ENCODE results near the gene UQCR10.
"Not testable (repeated sequence)": the region's sequence is repeated elsewhere in the genome, so short reads cannot be mapped to it uniquely, and the experiment has no call there.

Gene UQCR10

DNA sequence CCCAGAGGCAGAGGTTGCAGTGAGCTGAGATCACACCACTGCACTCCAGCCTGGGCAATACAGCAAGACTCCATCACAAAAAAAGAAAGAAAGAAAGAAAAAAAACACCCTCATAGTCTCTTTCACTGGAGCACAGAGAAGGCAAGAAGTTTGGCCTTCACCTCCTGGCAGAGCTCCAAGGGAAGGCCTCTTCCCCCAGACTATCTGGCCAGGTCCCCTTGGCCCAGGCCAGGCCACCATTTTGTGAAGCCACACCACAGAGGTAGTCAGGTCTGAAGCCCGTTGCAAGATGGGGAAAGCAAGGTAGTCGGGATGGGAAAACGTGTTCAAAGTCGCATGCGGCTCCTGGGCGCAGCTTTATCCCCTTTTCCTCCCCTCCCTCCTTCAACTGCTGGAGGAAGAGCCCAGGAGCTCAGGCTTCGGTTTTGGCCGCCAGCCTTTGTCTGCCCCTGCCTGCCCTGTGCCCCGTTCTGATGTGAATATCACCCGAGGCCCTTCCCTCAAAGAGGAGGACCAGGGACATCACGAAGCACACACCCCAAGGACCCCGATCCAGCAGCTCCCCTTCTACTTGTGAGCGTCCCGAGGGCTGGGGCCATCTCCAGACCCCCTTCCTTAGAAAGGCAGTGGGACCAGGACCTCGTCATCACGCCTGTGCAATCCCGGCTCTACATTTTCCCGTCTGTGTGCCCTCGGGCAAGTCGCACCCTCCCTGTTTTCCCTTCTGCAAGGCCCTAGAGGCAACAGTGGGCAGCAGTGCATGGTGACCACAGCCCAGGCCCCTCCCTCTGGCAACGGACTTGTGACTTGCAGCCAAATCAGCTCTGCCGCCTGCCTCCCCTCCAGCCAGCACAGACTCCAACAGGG lies 29.7 kb upstream of the UQCR10 start:
- no peak for DNase-seq

DNA sequence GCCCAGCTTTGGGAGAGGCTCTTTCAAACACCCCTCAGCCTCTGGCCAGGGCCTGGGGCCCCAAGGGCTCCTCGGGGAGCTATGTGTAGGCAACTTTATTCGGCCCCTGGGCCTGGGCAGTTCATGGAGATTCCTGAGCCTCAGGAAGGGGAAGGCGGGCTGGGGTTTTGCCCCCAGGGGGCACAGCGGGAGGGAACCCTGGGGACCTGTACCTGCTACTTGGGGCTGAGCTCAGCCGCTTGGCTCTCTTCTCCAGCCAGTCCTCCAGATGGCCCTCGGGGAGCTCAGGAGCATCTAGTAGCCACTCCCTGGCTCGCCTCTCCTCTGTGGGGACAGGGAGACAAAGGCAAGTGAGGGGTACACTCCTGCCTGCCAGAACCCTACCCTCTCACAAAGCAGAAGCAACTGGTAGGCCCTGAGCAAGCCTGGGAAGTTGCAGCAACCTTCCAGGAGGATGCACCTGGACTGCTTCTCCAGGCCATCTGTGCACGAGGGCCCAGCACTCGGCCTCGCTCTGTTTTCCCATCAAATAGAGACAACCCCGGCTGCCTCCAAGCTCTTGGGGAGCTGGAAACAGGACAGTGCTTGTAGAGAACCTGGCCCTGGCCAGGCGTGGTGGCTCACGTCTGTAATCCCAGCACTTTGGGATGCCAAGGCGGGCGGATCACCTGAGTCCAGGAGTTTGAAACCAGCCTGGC lies 28.9 kb upstream of the UQCR10 start:
- DNase-seq, result no peak

DNA sequence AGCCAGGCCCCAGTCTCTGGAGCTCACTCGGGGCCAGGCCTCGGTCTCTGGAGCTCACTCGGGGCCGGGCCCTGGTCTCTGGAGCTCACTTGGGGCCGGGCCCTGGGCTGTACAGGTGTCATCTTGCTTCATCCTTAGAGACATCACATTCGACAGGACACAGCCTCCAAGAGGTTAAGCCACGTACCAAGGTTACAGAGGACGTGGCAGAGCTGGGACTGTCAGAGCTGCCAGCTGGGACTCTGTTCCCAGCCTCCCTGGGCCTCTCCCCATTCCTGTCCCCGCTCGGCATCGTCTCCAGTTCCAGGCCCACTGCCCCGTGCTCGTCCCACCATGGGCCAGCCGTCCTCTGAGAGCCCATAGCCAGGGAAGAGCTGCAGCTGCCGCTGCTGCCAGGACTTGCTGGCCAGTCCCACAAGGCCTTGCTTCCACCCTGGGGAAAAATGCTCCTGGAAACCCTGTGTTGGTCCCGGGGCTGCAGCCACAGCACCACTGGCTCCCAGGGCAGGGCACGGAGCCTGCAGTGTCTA lies 27.8 kb upstream of the UQCR10 start:
- DNase-seq, result no peak

DNA sequence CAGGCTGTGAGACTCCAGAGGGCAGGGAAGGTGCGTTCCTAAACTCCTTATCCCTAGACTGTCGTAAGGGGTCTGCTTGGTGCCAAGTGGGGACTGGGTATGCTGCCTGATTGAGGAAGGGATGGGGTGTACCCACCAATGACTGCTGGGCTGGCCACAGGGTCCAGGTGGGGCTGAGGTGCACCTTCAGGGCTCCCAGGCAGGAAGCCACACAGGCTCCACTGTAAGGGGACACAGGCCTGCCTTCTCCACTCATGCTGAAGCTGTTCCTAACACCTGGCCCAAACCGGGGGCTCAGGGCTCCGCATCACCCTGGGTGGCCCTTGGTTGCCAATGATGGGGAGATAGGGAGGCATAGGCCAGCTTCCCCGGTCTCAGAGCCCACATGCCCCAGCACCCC lies 27.0 kb upstream of the UQCR10 start:
- no peak for DNase-seq

DNA sequence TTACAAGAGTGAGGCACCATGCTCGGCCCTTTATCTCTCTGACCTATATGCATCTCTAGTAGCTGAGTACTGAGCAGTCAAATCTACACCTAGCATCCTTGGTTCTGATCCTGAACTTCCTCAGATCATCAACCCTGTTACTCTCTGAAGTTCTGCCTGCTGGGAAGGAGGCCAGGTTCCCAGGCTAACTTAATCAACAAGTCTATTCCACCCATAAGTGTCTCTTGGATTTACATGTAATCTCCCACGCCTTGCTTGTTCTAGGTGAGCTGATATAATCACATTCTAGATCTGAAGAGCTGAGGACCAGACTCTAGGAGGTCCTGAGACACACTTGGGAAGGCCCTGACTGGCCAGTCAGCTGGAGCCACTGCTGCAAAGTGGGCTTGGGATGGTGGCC lies 25.2 kb upstream of the UQCR10 start:
- DNase-seq, result no peak

DNA sequence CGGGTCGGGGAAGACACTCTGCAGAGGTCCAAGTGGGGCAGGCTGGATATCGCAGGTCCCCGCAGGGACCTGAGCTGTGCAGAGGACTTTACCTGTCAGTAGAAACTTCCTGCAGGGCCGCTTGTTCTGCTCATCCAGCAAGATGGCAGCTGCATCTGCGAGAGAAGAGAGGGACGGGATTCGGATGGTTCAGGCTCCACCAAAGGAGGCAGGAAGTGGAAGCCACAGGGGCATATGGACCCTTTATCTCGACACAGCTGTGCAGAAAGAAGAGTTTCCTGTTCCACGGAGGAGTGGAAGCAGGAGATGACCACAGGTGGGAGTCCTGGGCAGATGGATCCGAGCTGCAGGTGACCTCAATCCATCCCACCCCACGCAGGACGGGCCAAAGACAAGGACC lies 24.8 kb upstream of the UQCR10 start:
- no peak for DNase-seq

DNA sequence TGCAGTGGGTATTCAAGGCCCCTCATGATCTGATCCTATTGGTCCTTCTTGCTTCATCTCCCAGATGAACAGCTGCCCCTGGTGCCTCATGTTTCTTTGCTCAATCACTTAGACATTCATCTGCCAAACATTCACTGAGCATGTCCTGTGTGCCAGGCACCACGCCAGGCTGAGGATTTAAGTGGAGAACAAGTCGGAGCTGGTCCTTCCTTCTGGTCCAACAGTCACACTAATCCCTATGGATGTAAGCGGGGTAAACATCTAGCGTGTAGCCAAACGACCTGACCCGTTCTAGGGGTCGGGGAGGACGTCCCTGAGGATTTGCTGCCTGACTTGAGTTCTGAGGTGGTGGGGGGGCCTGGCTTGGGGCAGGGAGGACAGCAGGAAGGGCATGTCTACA lies 22.3 kb upstream of the UQCR10 start:
- peak; percentile 37 for DNase-seq

DNA sequence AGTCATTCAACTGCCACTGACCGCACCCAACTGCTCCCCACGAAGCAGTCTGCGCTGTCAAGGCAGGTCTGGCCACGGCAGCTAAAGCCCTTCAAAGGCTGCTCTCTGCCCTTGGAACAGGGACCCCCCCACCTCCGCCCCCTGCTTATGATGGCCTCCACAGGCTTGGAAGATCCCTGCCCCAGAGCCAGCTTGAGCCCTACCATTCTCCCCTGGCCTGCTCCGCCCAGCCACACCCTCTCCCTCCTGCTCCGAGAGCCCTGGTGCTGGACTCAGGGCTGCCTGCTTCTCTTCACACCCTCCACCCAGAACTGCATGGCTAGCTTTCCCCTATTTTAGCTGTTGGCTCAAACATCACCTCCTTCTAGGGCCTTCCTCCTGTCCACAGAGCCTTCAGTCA lies 19.3 kb upstream of the UQCR10 start:
- no peak for DNase-seq

DNA sequence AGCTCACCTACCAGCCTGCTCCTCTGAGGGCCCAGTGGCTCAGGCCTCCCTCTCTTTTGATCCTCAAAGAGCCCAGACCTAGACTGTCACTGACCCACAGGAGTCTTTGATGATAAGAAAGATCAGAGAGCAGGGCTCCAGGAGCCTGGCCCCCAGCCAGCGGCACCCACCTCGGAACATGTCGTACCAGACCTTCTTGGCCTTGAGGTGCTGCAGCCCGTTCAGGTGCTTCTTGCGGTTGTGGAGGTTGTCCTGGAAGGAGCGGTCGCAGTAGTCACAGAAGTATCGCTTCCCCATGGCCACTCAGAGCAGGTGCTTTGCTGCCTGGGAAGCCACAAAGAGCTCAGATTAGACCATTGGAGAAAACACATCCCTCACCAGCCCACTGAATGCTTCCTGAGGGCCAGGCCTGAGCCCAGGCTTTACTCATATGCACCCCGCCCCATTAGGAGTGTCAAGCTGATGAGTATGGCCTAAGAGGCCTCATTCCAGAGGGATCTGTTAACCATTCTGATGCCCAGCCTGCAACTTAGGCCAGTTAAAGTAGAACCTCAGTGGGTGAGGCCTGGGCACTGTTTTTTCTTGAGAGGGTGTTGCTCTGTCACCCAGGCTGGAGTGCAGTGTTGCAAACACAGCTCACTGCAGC lies 18.8 kb upstream of the UQCR10 start:
- no peak for DNase-seq

DNA sequence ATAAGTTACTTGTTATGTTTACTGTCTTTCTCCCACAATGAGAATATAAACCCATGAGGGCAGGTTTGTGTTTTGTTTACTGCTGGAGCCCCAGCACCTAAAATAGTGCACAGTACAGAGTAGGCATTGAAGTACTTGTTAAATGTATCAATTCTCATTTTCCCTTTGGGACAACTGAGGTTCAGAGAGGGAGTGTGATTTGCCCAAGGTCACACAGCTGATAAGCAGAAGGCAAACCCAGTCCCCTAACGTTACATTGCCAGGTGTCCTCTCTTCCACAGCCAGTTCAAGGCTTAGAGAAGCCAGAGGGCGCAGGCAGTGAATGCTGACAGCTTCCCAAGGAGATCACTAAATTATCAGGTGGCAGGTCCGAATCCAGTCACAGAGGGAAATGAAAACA lies 17.1 kb upstream of the UQCR10 start:
- no peak for DNase-seq

DNA sequence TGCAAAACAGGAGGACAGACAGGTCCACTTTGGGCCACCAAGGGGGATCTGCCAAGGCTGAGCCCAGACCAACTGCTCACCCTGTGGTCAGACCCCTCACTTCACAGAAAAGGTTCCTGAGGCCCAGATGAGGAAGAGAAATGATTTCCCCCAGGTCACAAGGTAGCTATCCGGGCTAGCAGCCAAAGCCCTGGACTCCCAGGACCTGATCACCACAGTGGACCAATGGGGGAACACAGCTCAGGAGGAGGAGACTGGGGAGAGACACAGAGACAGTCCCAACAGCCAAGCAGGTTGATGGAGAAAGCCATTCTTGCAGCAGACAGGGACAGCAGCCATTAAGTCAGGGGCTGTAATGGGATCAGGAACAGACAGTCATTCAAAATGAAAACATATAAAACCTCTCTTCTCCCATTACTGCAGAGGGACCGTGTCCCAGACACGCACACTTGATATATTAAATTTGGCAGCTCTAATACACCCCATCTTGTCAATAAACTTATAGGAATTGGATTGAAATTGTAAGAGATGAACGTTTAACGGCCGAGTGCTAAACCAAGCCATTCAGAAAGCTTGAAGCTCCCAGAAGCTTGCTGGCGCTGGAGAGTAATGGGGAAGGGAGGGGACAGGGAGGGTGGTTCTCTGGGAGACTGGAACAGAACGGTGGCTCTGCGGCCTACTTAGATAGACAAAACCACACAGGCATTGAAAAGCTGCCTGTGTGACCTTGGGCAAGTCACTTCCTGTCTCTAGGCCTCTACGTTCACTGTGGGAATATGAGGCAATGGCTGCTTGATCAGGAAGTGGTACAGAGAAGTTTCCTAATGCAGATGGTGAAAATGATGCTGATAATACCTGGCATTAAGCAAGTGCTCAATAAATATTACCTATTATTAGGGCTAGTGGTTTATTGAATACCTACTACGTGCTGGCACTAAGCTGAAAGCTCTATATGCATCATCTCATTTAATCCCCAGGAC lies 16.3 kb upstream of the UQCR10 start:
- peak; percentile 16 for DNase-seq

DNA sequence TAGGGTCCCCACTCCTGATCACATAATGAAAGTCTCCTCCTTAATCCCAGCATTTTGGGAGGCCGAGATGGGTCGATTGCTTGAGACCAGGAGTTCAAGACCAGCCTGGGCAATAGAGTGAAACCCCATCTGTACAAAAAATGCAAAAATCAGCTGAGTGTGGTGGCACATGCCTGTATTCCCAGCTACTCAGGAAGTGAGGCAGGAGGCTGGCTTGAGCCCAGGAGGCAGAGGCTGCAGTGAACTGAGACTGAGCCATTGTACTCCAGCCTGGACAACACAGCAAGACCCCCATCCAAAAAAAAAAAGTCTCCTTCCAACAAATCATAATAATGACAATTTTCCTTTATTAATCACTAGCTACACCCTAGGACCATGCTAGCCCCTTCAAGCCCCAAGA lies 15.5 kb upstream of the UQCR10 start:
- no peak for DNase-seq

DNA sequence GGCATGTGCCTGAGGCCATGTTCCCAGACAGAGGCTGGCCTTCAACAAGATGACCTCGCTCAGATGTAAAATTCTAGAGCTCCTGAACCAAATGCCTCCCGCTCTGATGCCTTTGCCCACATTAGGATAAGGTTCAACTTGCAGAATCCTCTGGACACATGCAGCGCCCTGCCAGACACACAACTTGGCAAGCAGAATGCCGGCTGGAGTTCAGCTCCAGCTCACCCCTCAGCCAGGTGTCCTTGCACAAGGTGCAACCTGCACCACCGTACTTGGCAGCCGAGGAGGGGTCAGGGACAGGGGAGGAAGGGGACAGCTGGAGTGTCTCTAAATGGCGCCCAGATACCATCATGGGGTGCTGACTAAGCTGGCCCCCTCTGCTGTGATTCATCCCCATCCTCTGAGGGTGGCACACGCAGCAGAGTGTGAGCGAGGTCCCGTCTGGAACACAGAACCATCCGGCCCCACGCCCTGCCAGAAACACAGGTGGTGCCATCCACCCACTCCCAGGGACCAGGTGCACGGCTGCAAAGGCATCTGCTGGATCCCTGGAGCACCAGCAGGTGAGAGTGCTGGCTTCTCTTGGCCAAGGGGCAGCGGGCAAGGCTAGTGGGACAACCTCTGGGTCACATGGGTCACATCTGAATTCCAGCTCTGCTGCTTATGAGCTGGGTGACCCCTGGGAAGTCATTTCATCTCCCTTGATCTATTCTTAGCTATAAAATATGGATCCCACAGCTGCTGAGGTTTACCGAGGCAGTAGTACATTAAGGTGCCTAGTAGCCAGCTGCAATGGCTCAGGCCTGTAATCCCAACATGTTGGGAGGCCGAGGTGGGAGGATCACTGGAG lies 13.1 kb upstream of the UQCR10 start:
- no peak for DNase-seq

DNA sequence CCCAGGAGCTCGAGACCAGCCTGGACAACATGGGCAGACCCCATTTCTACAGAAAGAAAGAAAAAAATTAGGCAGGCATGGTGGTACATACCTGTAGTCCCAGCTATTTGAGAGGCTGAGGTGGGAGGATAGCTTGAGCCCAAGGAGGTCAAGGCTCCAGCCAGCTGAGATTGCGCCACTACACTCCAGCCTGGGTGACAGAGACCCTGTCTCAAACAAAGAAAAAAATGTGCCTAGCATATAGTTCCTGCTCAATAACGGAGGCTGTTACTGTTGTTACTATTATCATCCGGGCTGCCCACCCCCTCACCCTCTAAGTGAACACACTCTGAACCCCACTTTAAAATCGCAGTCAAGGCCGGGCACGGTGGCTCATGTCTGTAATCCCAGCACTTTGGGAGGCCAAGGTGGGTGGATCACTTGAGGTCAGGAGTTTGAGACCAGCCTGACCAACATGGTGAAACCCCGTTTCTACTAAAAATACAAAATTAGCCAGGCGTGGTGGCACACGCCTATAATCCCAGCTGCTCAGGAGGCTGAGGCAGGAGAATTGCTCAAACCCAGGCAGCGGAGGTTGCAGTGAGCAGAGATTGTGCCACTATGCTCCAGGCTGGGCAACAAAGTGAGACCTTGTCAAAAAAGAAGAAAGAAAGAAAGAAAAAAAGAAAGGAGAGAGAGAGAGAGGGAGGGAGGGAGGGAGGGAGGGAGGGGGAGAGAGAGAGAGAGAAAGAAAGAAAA lies 12.3 kb upstream of the UQCR10 start:
- DNase-seq, result not testable (repeated sequence)

DNA sequence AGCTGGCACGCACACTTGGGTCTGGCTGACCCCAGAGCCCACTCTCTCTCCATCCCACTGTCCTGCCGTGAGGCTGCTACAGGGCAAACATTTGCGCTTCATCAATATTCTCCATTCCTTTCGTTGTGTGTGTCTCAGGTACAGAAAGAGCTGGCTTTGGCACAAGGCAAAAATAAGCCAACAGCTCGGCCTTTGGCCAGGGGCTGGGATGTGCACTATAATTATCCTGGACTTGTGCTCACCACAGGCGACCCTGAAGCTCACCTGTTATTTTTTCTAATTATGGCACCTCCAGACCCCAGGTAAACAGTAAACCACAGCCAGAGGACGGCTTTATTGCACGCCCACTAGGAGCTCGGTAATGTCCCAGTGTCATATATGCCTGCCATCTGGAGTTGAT lies 11.3 kb upstream of the UQCR10 start:
- no peak for DNase-seq

DNA sequence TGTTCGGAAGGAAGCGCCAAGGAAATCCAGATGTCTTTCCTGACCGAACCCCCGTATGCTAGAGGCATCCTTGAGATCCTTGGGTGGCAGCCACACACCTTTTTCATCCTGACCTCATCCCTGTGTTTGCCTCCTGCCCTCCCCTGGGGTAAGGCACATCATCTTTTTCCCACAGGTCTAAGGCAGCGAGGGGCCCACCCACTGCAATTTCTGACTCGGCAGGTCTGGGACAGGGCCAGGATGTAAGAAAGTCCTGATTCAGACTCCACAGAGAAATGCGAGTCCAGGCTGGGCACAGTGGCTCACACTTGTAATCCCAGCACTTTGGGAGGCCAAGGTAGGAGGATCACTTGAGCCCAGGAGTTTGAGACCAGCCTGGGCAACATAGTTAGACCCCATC lies 10.8 kb upstream of the UQCR10 start:
- peak; percentile 15 for DNase-seq

DNA sequence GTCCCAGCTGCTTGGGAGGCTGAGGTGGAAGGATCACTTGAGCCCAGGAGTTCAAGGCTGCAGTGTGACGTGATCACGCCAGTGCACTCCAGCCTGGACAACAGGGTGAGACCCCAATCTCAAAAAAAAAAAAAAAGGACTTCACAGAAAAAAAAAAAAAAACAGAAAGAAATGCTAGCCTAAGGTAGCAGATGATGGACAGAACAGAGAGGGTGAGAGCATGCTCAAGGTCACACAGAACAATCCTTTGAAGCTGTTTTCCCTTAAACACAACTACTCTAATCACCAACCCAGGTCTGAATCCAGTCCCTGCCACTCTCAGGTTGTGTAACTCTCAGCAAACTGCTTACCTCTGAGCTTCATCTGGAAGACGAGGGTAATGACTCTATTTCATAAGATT lies 10.1 kb upstream of the UQCR10 start:
- no peak for DNase-seq

DNA sequence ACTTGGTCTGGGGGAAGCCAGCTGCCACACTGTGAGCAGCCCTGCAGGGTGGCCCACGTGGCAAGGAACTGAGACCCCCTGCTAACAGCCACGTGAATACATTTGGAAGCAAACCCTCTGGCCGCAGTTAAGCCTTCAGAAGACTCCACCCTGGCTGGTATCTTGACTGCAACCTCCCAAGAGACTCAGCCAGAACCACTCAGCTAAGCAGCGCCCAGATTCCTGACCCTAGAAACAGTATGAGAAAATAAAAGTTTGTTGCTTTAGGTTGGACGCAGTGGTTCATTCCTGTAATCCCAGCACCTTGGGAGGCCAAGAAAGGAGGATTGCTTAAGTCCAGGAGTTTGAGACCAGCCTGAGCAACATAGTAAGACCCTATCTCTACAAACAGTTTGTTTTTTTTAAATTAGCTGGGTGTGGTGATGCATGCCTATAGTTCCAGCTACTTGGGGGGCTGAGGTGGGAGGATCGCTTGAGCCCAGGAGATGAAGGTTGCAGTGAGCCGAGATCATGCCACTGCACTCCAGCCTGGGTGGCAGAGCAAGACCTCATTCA lies 9.0 kb upstream of the UQCR10 start:
- DNase-seq, result no peak

DNA sequence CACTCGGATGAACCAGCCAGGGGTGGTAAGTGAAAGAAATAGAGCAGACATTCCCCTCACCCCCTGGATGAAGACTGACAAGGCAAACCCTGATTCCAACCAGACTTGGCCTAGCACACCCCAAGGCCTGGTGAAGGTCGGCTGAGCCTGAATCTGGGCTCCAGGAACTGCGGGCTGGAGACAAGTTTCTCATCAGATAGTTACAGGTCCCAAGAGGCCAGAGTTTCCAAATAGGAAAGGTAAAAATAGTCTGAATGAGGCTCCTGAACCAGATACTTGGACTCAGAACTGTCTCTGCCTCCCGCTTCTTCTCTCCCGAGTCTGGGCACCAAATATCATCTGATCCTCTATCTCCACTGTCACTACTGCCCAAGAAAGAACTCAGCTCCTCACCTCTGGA lies 8.2 kb upstream of the UQCR10 start:
- DNase-seq, result no peak

DNA sequence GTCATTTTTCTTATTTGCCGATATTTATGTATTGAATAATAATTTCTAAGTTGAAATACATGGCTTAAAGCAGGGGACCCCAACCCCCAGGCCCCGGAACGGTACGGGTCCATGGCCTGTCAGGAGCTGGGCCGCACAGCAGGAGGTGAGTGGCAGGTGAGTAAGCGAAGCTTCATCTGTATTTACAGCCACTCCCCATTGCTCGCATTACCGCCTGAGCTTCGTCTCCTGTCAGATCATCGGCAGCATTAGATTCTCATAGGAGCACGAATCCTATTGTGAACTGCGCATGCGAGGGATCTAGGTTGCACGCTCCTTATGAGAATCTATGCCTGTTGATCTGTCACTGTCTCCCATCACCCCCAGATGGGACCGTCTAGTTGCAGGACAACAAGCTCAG lies 4.9 kb upstream of the UQCR10 start:
- DNase-seq, result no peak
